CD4-positive, alpha-beta T cell treated with Interleukin-12 subunit alpha and Interleukin-12 subunit beta, for 1 hour (primary cell): Measurements from ENCODE around the gene PTMS.

Experiments
- DNase-seq: peaks from one replicate; pipeline ENCODE4 v3.0.0-alpha.2; 2020

The PTMS gene

DNA sequence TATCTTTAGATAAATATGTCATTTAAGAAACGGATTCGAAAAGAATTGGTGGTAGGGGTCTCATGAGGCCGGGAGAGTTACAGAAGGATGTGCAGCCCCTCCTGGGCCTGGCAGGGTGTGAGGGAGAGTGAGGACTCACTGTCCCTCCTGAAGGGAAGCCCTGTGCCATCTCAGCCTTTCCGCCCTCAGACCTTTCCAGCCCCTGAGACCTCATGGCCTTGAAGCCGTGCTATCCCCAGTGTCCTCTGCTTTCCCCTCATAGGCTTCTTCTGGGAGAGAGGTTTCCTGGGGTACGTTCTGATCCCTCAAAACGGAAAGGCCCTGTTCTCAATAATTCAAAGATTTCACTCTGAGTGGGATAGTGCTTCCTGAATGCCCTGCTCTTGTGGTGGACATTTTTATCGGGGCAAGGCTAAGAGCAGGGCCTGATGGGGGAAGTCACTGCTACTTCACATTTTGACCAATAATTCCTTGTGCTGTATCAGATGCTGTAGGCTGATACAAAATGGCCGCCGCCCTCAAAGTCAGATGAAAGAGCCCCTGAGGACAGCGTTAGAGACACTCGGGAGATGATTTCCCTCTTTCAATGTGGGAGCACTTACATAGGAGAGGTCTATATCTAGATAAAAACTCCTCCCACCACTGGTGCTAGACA, 24.5 kb downstream of the PTMS start:
- peak; percentile 48 for DNase-seq

DNA sequence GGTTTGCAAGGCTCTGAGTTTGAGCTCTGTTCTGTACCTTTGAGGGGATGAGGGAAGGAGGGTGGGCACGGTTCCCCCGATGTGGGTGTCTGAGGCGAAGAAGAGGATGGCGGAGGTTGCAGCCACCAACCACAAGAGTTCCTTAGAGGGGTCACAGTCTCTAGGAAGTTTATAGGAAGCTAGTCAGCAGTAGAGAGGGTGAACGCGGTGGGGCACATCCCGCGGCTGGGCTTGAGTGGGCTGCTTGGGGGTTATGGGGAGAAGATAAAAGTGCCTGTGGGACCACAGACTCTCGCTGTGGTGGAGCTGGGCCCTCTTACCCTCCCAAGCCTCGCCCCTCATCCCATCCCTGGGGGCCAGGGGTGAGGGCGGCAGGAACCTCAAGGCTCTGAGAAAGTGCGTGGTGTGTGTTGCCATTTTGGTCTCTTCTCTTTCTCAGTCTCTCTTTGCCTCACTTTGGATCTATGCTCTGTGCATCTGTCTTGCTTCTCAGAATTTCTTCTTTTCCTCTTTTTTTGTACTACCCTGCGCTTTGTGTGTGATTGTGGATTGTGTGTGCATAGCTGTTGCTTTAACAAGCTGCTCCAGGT, 25.9 kb downstream of the PTMS start:
- DNase-seq, result no peak

DNA sequence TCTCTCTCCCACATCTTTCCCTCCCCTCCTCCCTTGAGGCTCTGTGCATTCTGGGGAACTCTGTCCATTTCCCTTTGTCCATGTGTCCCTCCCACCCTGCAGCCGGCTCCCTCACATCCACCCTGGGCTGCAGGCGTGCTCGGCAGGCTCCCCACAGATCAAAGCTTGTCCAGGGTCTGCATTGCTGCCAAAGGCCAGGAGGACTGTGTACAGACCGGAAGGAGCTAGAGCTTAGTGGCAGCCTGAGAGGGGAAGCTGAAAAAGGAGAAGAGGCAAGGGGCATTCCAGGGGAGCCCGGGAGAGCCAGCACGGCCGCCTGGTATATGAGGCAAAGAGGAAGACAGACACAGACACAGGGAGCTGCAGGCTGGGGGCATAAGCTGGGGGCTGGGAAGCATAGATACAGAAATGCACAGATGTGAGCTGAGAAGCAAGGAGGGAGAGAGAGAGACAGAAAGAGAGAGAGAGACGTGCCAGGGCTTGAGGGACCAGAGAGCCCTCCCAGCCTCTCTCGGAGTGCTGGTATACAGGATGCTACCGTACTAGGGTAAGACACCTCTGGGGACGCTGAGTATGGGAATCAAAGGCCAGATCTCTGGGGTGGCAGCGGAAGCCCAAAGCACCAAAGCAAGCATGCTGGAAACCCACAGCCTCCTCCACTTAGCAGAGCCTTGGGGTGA, 26.5 kb downstream of the PTMS start:
- peak; percentile 48 for DNase-seq

DNA sequence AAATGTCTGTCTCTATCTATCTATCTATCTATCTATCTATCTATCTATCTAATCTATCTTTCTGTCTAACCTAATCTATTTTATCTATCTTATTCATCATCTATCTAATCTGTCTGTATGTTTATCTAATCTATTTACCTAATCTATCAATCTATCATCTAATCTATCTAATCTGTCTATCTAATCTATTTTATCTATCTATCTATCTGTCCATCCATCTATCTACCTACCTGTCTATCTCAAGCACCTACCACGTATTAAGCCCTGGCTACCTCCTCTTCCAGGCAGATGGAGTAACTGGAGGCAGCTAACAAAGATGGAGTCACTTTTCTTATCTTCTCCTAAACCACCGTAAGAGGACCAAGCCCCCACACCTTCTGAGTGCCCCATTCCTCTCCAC, 28.9 kb downstream of the PTMS start:
- DNase-seq, result no peak

DNA sequence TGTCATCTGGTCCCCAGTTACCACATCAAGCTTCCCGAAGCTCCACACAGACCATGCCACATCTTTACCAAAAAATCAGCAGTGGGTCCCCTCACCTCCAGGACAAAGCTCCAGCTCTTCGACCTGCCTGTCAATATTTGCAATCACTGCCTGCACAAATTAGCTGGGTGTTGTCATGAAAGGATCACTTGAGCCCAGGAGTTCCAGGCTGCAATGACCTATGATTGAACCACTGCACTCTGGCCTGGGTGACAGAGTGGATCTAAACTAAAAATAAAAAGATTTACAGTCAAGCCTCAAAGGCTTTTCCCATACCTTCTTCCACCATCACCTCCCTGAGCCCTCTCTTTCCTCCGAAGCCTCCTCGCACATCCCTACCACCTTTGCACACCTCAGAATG, 30.4 kb downstream of the PTMS start:
- DNase-seq, result no peak

DNA sequence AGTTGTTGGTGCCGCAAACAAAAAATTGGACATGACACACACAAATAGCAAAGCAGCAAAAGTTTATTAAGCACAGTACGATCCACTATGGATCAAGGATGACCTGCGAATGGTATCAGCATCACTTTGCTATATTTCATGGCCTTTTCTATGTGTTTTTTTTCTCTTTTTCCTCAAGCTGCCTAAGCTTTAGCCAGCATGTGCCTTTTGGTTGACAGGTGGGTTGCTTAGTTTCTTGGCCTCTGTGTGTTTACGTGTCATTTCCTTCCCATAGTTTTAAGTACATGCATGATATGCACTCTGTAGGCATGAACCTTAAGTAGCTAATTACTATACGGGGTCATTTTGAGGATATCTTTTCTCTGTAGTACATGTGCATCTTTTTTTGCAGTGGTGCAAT, 33.0 kb downstream of the PTMS start:
- no peak for DNase-seq

DNA sequence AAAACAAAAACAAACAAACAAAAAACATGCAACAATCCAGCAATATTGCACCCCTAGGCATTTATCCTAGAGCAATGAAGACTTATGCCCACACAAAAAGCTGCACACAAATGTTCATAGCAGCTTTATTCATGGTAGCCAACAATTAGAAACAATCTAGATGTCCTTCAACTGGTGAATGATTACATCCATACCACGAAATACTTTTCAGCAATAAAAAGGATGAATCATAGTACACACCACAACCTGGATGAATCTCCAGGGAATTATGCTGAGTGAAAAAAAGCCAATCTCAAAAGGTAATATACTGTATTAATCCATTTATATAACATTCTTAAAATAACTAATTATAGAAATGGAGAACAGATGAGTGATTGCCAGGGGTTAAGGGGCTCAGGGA, 41.0 kb downstream of the PTMS start:
- no peak for DNase-seq

DNA sequence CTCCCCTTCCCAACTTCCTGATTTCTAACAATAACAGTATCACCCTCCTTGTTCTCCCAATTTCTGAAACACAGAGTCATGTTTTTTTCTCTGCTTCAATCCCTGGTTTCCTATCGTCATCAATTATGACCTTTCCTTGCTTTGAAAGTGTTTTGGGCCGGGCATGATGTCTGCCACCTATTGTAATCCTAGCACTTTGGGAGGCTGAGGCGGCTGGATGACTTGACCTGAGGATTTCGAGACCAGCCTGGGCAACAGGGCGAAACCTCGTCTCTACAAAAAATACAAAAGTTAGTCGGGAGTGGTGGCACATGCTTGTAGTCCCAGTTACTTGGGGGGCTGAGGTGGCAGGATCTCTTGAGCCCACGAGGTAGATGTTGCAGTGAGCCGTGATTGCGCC, 42.9 kb downstream of the PTMS start:
- no peak for DNase-seq

DNA sequence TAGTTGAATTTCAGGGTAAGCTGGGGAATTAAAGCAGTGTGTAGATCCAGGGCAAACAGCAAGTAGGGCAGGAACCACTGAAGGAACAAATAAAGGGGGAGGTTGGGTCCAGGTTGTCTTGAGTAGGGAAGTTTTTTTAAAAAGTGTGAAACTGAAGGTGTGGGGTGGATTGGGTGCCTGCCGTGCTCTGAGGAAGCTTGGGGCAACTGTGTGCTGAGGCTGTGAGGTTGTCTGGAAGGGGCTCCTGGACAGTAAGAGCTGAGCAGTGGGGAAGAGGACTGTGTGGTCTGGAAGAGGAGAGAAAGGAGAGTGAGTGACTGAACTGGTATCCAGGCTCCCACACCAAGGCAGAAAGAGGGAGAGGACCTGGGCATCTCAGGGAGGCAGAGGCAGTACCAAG, 44.6 kb downstream of the PTMS start:
- no peak for DNase-seq

DNA sequence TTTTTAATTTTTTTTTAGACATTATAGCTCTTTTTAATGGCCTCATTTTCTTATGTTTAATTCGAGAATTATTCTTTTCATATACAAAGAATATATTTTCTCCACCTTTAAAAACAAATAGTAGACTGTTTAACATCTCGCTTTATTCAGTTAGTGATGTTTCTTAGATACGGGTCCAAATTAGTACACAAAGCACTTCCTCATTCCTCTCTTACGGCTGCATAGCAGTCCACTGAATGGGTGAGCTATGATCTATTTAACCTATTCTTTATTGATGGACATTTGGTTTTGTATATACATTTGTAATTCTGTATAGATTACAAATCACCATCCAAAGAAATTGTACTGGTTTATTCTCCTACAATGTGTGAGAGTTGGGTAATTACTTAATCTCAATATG, 47.2 kb downstream of the PTMS start:
- DNase-seq, result no peak

DNA sequence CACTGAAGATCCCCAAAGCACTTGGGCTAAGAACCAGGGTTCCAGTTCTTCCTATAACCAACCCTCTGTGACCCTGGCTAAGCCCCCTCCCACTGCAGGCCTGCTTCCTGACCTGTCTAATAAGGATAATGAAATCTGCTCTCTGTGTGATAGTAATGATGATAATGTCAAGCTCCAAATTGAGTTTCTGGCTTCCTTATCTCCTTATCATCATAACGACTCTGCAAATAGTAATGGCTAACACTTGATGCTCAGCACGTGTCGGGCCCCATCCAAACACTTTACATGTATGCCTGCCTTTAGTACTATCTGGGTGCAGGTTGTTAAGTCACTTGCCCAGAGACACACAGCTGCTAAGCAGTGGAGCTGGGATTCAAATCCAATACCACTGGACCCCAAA, 50.4 kb downstream of the PTMS start:
- DNase-seq, result no peak

DNA sequence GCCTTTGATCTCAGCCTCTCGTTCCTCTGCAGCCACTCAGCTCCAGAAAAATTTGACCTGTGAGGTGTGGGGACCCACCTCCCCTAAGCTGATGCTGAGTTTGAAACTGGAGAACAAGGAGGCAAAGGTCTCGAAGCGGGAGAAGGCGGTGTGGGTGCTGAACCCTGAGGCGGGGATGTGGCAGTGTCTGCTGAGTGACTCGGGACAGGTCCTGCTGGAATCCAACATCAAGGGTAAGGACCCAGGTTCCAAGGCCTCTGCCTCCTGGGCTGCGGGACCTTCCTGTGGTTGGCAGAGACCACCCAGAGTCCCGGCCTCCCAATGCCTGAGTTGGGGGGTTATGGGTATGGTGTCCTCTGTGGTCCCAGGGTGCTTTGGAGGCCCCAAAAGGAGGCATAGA, 50.9 kb downstream of the PTMS start:
- no peak for DNase-seq

DNA sequence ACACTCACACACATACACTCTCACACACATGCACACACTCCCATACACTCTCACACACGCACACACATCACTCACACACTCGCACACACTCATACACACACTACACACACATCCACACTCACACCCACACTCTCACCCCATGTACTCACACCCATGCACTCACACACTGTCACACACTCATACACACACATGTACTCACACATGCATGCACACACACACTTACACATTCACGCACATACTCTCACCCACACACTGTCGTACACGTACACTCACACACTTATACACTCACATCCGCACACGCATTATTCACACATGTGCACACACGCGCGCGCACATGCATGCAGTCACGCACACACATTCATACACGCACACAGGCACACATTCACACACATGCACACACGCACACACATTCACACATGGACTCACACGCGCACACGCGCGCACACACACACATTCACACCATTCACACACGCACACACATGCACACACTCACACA, 51.5 kb downstream of the PTMS start:
- no peak for DNase-seq

DNA sequence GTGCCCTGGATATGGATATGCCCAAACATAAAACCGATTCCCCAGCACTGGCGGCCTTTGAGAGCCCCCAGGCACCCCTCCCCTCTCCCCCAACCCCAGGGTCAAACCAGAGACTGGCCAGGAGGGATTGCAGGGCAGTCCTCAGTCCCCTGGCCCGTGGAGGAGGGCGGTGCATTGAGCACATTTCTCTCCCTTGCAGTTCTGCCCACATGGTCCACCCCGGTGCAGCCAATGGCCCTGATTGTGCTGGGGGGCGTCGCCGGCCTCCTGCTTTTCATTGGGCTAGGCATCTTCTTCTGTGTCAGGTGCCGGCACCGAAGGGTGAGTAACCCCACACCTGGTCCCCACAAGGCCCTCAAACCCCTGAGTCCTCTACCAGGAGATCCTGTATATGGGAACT, 52.1 kb downstream of the PTMS start:
- no peak for DNase-seq

DNA sequence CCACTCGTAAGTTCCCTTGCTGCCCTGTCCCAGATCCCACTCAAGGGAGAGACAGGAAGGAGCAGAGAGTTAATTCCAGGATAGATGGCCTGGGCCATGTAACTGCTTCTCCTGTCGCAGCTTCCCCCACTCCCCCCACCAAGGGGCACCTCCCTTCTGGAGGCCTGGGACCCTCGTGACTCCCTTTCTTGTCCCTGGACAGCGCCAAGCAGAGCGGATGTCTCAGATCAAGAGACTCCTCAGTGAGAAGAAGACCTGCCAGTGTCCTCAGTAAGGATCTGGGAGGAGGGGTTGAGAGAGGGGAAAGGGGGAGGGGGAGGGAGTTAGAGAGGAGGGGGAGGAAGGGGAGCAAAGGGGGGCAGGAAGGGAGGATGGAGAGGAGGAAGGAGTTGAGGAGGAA, 52.5 kb downstream of the PTMS start:
- DNase-seq, result no peak

DNA sequence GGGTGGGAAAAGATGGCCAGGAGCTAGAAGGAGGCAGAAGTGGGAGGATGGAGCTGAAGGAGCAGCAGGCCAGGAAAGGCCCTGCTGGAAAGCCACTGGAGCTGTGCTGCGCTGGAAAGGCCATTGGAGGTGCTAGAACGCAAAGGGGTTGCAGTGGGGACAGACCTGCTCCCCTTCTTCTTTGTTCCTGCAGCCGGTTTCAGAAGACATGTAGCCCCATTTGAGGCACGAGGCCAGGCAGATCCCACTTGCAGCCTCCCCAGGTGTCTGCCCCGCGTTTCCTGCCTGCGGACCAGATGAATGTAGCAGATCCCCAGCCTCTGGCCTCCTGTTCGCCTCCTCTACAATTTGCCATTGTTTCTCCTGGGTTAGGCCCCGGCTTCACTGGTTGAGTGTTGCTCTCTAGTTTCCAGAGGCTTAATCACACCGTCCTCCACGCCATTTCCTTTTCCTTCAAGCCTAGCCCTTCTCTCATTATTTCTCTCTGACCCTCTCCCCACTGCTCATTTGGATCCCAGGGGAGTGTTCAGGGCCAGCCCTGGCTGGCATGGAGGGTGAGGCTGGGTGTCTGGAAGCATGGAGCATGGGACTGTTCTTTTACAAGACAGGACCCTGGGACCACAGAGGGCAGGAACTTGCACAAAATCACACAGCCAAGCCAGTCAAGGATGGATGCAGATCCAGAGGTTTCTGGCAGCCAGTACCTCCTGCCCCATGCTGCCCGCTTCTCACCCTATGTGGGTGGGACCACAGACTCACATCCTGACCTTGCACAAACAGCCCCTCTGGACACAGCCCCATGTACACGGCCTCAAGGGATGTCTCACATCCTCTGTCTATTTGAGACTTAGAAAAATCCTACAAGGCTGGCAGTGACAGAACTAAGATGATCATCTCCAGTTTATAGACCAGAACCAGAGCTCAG, 53.2 kb downstream of the PTMS start:
- no peak for DNase-seq

DNA sequence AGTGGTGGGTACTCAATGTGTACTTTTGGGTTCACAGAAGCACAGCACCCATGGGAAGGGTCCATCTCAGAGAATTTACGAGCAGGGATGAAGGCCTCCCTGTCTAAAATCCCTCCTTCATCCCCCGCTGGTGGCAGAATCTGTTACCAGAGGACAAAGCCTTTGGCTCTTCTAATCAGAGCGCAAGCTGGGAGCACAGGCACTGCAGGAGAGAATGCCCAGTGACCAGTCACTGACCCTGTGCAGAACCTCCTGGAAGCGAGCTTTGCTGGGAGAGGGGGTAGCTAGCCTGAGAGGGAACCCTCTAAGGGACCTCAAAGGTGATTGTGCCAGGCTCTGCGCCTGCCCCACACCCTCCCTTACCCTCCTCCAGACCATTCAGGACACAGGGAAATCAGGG, 54.0 kb downstream of the PTMS start:
- no peak for DNase-seq
